GM12864 (cell line): ENCODE results near the gene RSU1.
"Not testable (repeated sequence)": the region's sequence is repeated elsewhere in the genome, so short reads cannot be mapped to it uniquely, and the experiment has no call there.

ENCODE experiments used
- DNase-seq: peaks from one replicate; pipeline ENCODE4 v3.0.0-alpha.2; 2011; ENCODE audit warnings: low read depth
- H3K4me3 ChIP-seq: 2 replicates; pipeline ENCODE4 v1.5.1; 2011; ENCODE audit warnings: mild to moderate bottlenecking, low read depth, low read length, control low read depth
- TF ChIP-seq, protein P1 (sequence below): IDR thresholded peaks from 2 replicates; pipeline ENCODE4 v1.5.1; 2011; ENCODE audit warnings: low read depth, mild to moderate bottlenecking, moderate library complexity, low read length, control low read depth, inconsistent platforms; ENCODE audit errors: missing control alignments

The RSU1 gene

DNA sequence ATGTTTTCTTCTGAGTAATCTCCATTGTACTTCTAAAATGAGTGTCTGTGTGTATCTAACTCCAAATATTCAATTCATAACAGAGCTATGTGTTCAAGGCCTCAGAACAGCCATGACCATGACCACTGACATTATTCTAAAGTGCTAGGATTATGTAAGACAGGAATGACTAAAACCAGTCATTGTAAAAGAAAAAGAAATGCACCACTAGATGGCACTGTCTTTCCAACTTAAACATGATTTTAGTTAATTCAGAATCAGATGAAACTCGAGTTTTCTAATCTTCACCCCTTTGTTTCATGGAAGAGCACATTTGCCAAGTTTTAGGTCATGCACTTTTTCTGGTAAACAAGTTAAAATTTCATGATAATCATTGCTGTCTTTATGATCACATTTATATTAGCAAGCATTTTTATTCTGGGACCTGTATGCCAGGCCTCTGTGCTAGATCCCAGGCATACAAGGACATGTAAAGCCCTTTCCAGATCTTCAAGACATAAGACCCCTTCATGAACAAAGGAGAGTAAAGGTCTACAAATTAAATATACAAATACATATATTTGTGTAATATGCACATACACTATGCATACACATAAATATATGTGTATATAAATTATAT lies 26.1 kb upstream of the RSU1 start:
- TF ChIP-seq, protein P1, sequence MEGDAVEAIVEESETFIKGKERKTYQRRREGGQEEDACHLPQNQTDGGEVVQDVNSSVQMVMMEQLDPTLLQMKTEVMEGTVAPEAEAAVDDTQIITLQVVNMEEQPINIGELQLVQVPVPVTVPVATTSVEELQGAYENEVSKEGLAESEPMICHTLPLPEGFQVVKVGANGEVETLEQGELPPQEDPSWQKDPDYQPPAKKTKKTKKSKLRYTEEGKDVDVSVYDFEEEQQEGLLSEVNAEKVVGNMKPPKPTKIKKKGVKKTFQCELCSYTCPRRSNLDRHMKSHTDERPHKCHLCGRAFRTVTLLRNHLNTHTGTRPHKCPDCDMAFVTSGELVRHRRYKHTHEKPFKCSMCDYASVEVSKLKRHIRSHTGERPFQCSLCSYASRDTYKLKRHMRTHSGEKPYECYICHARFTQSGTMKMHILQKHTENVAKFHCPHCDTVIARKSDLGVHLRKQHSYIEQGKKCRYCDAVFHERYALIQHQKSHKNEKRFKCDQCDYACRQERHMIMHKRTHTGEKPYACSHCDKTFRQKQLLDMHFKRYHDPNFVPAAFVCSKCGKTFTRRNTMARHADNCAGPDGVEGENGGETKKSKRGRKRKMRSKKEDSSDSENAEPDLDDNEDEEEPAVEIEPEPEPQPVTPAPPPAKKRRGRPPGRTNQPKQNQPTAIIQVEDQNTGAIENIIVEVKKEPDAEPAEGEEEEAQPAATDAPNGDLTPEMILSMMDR = peak; percentile 42
- no peak overlapping the region for H3K4me3 ChIP-seq
- DNase-seq = peak; percentile 16

DNA sequence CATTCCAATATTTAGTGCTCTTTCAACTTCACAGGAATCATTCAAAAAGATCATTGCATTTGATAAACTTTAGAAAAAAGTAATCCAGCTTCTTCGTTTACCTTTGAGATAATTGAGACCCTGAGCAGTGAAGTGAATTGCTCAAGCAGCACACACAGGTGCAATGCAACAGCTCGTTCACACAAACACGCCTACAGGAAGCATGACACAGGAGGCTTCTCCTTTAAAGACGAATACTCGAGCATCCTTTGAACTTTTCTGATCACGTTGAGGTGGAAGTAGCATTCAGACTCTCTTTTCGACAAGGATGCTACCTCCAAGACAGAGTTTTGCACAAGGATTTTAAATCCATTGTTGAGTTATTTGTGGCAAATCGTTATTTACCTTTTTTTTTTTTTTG lies 18.0 kb upstream of the RSU1 start:
- TF ChIP-seq, protein P1 = no peak
- H3K4me3 ChIP-seq = no peak overlapping the region
- DNase-seq = no peak

DNA sequence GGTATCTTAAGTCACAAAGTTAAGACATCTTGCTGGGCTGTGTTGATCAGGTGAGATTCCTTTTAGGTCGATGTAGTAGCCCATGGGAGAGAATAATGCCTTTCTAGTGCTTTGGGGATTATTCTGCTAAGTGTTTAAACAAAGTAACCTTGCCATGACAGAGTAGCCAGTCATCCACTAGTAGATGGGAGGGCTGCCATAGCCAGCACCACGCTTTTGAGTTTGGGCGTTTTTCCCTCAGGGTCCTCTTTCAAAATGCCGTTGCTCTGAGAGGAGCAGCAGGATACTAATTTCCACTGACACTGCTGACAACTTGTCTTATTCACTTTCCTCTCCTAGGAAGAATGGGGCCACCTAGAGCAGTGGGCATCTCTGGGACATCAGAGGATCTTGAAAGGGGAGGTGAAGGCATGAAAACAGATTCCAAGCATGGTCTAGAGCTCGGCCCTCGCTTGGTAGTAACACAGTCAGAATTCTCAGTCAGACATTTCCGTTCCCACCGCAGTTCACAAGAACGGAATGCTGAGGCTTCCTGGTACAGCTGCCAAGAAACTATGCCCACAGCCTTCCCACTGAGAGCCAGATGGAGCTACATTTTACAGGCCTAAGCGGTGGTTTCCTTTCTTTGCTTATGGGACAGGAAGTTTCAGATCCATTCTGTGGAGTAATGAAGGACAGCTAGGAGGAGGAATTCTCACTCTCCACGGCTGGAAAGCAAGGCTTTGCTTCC lies 15.3 kb upstream of the RSU1 start:
- TF ChIP-seq, protein P1 = no peak
- no peak overlapping the region for H3K4me3 ChIP-seq
- DNase-seq = no peak

DNA sequence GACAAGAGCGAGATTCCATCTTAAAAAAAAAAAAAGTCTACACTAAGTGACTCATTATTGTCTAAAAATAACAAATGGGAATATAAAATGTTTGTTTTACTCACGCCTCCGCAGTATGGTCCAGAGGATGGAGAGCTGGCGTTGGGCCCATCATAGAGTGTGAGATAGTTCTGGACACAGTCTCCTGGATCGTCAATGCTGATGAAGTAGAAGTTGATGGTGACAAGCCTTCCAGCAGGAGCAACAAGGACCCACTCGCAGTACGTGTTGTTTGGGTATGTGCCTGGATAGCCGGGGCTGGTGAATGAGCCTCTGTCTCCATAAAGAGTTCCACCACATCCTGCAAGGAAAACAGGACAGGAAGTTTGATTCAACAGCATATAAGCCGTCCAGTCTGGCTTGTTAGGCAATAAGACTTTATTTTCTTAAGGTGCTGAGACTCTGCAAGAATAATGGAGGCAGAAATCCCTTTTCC lies 11.5 kb upstream of the RSU1 start:
- TF ChIP-seq, protein P1 = no peak
- DNase-seq = no peak
- H3K4me3 ChIP-seq = no peak overlapping the region

DNA sequence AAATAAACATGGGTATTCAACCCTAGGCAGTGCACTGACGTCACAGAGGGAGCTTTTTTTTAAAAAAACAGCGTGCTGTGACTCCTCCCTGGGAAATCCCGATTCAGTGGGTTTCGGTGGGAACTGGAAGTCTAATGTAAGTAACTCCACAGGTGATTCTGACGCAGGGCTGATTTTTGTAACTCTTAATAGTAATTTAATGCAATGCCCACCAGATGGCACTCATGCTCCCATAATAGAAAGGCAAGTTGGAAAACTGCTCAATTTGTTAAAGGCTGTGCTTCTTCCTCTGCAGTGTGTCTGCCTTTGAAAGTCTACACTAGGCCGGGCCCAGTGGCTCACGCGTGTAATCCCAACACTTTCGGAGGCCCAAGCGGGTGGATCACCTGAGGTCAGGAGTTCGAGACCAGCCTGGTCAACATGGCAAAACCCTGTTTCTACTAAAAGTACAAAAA lies 10.9 kb upstream of the RSU1 start:
- DNase-seq = peak; percentile 44
- TF ChIP-seq, protein P1 = peak; percentile 65
- H3K4me3 ChIP-seq = no peak overlapping the region

DNA sequence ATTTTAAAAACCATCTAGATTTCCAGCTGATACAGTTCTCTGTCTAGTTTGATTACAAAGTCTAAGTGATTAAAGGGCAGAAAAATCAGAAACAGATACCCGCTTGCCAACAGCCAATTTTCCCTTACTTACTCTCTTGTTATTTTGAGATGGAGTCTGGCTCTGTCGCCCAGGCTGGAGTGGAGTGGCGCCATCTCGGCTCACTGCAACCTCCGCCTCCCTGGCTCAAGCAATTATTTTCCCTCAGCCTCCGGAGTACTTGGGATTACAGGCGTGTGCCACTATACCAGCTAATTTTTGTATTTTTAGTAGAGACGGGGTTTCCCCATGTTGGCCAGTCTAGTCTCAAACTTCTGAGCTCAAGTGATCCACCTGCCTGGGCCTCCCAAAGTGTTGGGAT lies 10.2 kb upstream of the RSU1 start:
- not testable (repeated sequence) for H3K4me3 ChIP-seq, DNase-seq

DNA sequence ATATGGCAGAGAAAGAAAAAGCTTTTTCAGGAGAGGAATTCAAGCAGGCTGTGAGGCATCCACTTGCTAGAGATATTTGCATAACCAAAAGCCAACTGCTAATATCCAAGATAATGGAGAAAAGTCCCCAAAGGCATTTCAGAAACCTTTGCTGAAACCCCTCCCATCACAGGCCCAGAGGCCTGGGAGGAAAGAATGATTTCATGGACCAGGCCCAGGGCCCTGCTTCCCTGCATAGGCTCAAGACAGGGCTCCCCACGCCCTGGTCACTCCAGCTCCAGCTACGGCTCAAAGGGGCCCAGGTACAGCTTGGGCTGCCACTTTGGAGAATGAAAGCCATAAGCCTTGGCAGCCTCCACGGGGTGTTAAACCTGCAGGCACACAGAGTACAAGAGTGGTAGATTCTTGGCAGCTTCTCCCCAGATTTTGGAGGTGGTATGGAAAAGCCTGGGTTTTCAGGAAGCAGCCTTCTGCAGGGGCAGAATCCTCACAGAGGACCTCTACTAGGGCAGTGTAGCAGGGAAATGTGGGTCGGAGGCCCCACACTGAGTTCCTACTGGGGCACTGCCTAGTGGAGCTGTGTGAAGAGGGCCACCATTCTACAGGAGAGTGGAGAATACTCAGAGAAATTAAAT lies 5.6 kb upstream of the RSU1 start:
- TF ChIP-seq, protein P1 = no peak
- no peak for DNase-seq
- H3K4me3 ChIP-seq = no peak overlapping the region
